NB4 (cell line): Measurements from ENCODE around the gene POLR3E.

Experiments used
- DNase-seq: peaks from one replicate; pipeline ENCODE4 v3.0.0; 2010; ENCODE audit warnings: low read depth
- H3K4me3 ChIP-seq: one replicate; pipeline ENCODE4 v1.5.1; 2011; ENCODE audit warnings: mild to moderate bottlenecking, low read depth, low read length, moderate library complexity
- CTCF ChIP-seq: IDR thresholded peaks from one replicate; pipeline ENCODE4 v1.5.1; 2012; ENCODE audit warnings: low read depth, low read length
- MAX ChIP-seq: IDR thresholded peaks from 2 replicates; pipeline ENCODE4 v1.6.1; 2011; ENCODE audit warnings: low read depth, low read length
- MYC ChIP-seq: IDR thresholded peaks from 2 replicates; pipeline ENCODE4 v1.6.1; 2011; ENCODE audit warnings: low read depth, low read length
- POLR2A ChIP-seq: IDR thresholded peaks from 2 replicates; pipeline ENCODE4 v1.6.1; 2011; ENCODE audit warnings: mild to moderate bottlenecking; ENCODE audit not compliant: insufficient read length; ENCODE audit errors: extremely low read depth

POLR3E gene

GRCh38 chr16:22267764-22268163, 29.4 kb upstream of the POLR3E start:
- no peak for DNase-seq
- TF ChIP-seq POLR2A (no peak), CTCF (no peak), MYC (no peak), MAX (no peak)

GRCh38 chr16:22270525-22270924, 26.7 kb upstream of the POLR3E start:
- no peak for DNase-seq
- TF ChIP-seq POLR2A (no peak), MYC (no peak), CTCF (no peak)
- H3K4me3 ChIP-seq: no peak overlapping the region

More at GRCh38 chr16:22267764-22268163, 29.4 kb upstream of the POLR3E start:
- H3K4me3 ChIP-seq: no peak overlapping the region

GRCh38 chr16:22272870-22273650, 24.1 kb upstream of the POLR3E start:
- TF ChIP-seq CTCF (no peak), MYC (no peak), MAX (no peak), POLR2A (no peak)
- no peak for DNase-seq
- no peak overlapping the region for H3K4me3 ChIP-seq

- H3K4me3 ChIP-seq: no peak overlapping the region
- no peak for DNase-seq
- TF ChIP-seq MYC (no peak), MAX (no peak), POLR2A (no peak), CTCF (no peak)
Observed at GRCh38 chr16:22274916-22275315, 22.3 kb upstream of the POLR3E start.

GRCh38 chr16:22278441-22279230, 18.6 kb upstream of the POLR3E start:
- no peak overlapping the region for H3K4me3 ChIP-seq
- peak; percentile 17 for DNase-seq
- TF ChIP-seq POLR2A (no peak), MYC (no peak), CTCF (no peak), MAX (no peak)
